ENCODE measurements around the gene WNT4.

WNT4 gene

DNA sequence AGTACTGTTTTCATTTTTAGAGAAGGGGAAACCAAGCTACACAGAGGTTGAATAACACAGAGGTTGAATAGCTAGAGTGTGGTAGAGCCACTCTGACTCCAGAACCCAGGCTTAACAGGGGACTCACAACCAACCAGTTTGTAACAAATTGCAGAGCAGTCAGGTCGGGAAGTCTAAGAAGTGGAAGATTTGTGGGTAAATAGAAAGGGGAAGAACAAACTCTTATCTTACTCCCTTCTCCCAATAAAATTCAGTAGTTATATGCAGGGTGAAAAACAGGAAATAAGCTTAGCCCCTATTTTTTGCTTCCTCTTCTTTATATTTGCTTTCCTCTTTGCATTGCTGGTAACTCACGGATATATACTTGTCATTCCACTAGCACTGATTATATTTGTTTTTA, 67.2 kb downstream of the WNT4 start:
- DNase-seq (ENCODE audit: low spot score) = no peak

DNA sequence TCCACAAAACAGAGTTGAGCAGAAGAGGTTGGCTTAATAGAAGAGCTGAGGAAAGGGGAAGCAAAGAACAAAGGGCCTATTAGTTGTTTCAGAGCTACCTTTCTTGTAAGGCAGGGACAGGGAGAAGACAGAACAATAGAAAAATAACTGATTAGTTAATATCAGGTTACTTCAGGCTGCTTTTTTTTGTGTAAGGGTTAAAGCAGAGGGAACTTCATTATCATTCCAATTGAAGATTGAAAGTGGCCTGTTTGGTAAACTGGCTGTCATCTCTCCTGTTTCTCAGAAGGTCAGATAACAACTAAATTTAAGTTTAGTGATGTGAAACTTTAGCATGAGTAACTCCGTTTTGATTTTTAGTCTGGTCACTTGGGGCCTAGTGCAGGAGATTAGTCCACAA, 68.1 kb downstream of the WNT4 start:
- no peak for DNase-seq (ENCODE audit: low spot score)

DNA sequence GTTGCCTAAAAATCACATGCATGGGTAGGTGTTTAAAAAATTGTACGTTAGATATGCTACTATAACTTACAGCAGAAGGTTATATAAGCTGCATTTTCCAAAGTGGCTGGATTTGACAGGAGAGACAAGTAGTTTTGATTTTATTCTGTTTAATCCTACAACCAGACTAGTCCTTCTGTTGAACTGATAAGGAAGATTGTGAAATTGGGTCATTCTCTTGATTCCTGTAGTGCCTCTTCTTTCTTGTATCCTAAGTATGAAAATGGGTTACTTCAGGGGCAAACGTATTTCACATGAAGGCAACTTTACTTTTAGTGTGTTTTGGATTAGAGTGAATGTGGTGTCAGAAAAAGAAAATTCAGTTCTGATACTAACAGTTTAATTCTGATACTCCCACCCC, 71.4 kb downstream of the WNT4 start:
- no peak for DNase-seq (ENCODE audit: low spot score)

All from GM03348 (cell line).